HG02610 (cell line): ENCODE results near the gene LIPF.
"Not testable (repeated sequence)": the region's sequence is repeated elsewhere in the genome, so short reads cannot be mapped to it uniquely, and the experiment has no call there.

ENCODE experiments used
- ATAC-seq: cut with Tn5 transposase; IDR thresholded peaks from one replicate; pipeline ENCODE4 v1.9.1; 2021; ENCODE audit warnings: mild to moderate bottlenecking, moderate library complexity; ENCODE audit not compliant: unreplicated experiment

LIPF gene

GRCh38 chr10:88672041-88672440 lies 7.8 kb downstream of the LIPF start:
- ATAC-seq, result no peak

GRCh38 chr10:88676283-88677060 lies 12.2 kb downstream of the LIPF start:
- ATAC-seq, result no peak

DNA sequence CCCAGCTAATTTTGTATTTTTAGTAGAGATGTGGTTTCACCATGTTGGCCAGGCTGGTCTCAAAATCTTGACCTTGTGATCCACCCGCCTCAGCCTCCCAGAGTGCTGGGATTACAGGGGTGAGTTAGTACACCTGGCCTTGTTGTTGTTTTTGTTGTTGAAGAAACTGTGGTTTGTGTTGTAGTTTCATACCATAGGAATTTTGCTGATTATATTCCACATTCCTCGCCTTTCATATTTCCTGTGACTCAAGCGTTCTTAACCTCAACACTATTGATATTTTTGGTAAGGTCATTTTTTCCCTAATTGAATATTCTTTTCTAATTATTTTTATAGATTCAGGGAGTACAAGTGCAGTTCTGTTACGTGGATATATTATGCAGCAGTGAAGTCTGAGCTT lies 16.7 kb downstream of the LIPF start:
- ATAC-seq, result no peak

- ATAC-seq, result no peak
Measured at GRCh38 chr10:88682491-88682890, 18.2 kb downstream of the LIPF start.

GRCh38 chr10:88687853-88688467 lies 23.7 kb downstream of the LIPF start:
- no peak for ATAC-seq

DNA sequence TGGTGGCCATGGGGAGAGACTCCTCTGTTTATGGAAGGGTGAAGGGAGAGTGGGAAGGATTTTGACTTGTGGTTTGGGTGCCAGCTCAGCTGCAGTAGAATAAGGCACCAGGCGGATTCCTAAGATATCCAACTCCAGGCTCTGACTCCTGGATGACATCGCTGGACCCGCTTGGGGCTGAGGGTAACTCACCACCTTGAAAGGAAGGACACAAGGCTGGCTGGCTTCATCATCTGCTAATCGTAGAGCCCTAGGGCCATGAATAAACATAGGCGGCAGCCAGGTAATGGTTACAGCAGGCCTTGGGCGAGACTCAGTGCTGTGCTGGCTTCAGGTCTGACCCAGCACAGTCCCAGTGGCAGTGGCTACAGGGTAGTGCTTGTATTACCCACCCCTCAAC lies 25.1 kb downstream of the LIPF start:
- no peak for ATAC-seq

DNA sequence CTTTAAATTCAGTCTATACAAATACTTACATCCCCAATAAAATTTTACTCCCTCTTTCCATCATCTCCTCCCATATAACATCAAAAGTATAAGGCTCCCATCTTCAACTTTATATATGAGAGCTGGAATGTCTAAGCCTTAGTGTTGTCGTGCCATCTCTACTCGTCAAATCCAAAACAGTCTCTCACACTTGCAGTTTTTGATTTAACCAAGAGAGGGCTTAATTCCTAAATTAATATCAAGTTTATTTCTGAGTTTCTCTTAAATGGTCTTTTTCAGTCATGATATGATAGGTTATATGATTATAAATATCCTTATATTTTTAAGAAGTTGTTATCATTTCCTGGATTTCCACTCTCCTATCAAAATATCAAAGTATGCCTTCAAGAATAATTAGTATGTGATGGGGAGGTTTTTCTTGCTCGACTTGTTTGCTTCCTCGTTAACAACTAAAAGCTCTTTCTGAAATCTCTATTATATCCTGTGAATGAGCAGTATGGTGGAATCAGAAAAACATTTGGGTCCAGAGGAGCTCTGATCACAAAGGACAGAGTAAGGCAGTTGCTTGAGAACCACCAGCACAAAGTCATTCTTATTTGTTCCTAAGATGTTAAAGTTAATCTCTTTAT lies 29.3 kb downstream of the LIPF start:
- no peak for ATAC-seq

DNA sequence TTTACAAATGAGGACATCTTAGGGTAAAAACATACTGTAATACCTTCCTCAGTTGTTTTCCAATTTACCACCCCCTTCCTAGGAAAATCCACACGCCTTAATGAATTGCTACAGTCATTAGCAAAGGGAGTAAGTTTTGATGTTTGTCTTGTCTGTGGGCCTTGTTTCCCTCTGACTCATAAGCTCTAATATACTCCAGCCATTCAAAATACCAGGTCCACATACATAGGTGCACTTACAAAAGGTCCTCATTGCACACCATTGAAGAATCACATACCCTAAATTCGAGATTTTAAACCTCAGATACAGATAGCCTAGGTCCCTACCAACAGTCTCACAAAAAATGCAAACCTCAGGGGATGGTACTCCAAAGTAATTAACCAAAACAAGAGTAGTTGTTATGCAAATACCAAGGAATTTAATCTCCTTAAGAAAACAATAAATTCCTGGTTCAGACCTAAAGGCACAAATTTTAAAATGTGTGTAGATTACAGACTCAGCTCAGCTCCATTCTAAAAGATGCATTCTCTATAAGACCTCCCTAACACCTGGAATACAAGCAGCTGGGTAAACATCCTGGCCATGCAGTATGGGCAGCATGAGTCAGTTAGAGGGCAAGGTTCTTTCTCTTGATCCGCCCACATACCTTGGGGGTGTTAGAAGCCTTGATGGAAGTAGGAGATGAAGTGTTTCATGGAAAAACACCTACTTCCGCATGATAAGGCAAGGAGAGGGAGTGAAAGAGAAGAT lies 38.8 kb downstream of the LIPF start:
- no peak for ATAC-seq

GRCh38 chr10:88705958-88706357 lies 41.7 kb downstream of the LIPF start, which contains the start of gene LIPK:
LIPK (plus strand) TSS chr10:88706249; CDS start chr10:88724544, 18,295 bp downstream.
- no peak for ATAC-seq

- ATAC-seq, result peak; percentile 61
Measured at GRCh38 chr10:88707429-88708155, 43.4 kb downstream of the LIPF start.

DNA sequence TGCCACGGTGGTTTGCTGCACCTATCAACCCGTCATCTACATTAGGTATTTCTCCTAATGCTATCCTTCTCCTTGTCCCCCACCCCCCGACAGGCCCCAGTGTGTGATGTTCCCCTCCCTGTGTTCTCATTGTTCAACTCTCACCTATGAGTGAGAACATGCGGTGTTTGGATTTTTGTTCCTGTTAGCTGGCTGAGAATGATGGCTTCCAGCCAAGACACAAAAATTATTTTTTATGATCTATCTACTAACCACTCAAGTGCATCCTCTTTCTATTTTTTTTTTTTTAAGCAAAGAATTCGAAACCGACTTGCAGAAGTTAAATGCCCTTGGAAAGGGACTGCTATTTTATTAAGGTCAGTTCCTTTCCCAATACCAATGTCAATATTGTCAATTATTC lies 45.1 kb downstream of the LIPF start:
- not testable (repeated sequence) for ATAC-seq

DNA sequence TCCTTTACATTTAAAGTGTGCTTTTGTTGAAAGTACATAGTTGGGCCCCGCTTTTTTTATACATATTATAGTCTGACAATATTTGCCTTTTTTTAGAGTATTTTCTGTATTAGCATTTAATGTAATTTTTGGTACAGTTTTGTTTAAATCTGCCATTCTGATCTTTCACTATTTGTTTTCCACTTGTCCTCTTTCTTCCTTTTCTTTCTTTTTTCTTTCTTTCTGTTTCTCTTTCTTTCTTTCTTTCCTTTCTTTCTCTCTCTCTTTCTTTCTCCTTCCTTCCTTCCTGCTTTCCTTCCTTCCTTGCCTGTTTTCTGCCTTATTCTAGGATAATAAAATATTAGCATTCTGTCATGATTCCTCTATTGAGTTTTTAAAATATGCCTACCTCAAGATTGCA lies 51.3 kb downstream of the LIPF start:
- ATAC-seq, result no peak

DNA sequence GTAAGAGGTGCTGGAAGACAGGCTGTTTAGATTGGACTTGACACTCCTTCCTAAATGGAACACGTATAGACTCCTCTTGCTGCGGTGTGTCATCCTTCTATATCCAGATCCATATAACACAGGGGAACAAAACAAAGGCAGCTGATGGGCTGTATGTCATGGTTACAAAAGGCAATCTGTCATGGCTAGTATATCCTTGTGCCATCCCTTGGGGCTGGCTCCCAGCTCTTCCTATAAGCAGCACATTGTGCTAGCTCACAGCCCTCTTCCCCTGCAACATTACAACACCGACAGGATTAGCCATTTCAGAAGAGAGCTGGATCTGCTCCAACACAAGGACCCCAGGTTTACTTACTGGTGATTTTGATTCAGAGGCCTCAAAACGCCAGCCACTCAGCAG lies 57.1 kb downstream of the LIPF start:
- no peak for ATAC-seq

DNA sequence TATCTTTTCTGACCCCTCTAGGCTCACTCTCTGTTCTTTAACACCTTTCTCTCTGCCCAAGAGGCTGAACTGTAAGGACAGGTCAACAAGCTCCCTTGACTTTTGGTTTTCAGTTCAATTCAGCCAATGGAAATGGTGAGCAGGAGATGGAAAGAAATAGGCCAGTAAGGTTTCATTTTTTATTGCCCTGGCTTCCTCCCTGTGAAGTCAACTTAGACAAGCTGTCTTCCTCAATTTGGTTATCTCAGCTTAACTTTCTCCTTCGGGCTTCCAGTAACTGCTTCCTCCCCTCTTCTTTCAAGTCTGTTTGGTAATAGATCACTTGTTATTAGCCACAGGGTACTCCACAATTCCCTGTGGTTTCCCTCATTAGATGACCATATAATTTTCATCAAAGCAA lies 61.6 kb downstream of the LIPF start:
- peak; percentile 70 for ATAC-seq

GRCh38 chr10:88728107-88728763 lies 64.0 kb downstream of the LIPF start:
- ATAC-seq, result no peak
